22Rv1 (cell line): ENCODE results near the gene WBP2NL.

Experiments used
- H3K27ac ChIP-seq: fragments of 450-650 bp; 2 replicates; pipeline ENCODE4 v1.5.1; 2017
- CTCF ChIP-seq: fragments of 450-650 bp; IDR thresholded peaks from 2 replicates; pipeline ENCODE4 v1.5.1; 2017; ENCODE audit warnings: mild to moderate bottlenecking
- ZFX ChIP-seq: fragments of 450-650 bp; IDR thresholded peaks from 2 replicates; pipeline ENCODE4 v1.6.1; 2017; ENCODE audit warnings: antibody characterized with exemption, borderline replicate concordance

Gene WBP2NL

GRCh38 chr22:41974691-41975290 lies 23.8 kb upstream of the WBP2NL start:
- H3K27ac ChIP-seq: no peak overlapping the region
- TF ChIP-seq CTCF (no peak), ZFX (no peak)

GRCh38 chr22:41975299-41976069 lies 23.1 kb upstream of the WBP2NL start:
- H3K27ac ChIP-seq: no peak overlapping the region
- TF ChIP-seq CTCF (no peak), ZFX (no peak)

- H3K27ac ChIP-seq: no peak overlapping the region
Observed at GRCh38 chr22:41976070-41976901, 22.3 kb upstream of the WBP2NL start.

GRCh38 chr22:41976961-41977566 lies 21.5 kb upstream of the WBP2NL start:
- no peak for TF ChIP-seq CTCF
- no peak for TF ChIP-seq ZFX
- H3K27ac ChIP-seq: no peak overlapping the region

More at GRCh38 chr22:41976070-41976901, 22.3 kb upstream of the WBP2NL start:
- TF ChIP-seq CTCF (no peak), ZFX (no peak)

GRCh38 chr22:41978732-41979131 lies 19.9 kb upstream of the WBP2NL start:
- TF ChIP-seq ZFX: no peak
- no peak for TF ChIP-seq CTCF
- H3K27ac ChIP-seq: no peak overlapping the region

GRCh38 chr22:41979423-41980250 lies 19.0 kb upstream of the WBP2NL start:
- TF ChIP-seq ZFX: no peak
- no peak for TF ChIP-seq CTCF
- H3K27ac ChIP-seq: no peak overlapping the region
